ENCODE data around the gene PCDHGA7.
"Not testable (repeated sequence)": the region's sequence is repeated elsewhere in the genome, so short reads cannot be mapped to it uniquely, and the experiment has no call there.

The PCDHGA7 gene

GRCh38 chr5:141366016-141366896 lies 16.3 kb upstream of the PCDHGA7 start:
- DNase-seq (ENCODE audit: low read depth) = no peak

GRCh38 chr5:141369994-141370848 lies 12.3 kb upstream of the PCDHGA7 start, which contains the start of gene PCDHGB3:
TSS of gene PCDHGB3 (plus strand) at chr5:141370242. CDS start at chr5:141370395, 153 bp downstream.
- DNase-seq (ENCODE audit: low read depth) = no peak

- DNase-seq (ENCODE audit: low read depth) = no peak
Observed at GRCh38 chr5:141371572-141372475, 10.7 kb upstream of the PCDHGA7 start.

- DNase-seq (ENCODE audit: low read depth) = no peak
Observed at GRCh38 chr5:141373673-141374317, 8.7 kb upstream of the PCDHGA7 start, which contains the start of gene PCDHGA6. TSS of gene PCDHGA6 (plus strand) at chr5:141373891. CDS start at chr5:141374084, 193 bp downstream.

GRCh38 chr5:141374627-141375026 lies 7.9 kb upstream of the PCDHGA7 start:
- DNase-seq (ENCODE audit: low read depth) = no peak

- DNase-seq (ENCODE audit: low read depth) = not testable (repeated sequence)
Observed at GRCh38 chr5:141375444-141376155, 6.9 kb upstream of the PCDHGA7 start.

- DNase-seq (ENCODE audit: low read depth) = no peak
Observed at GRCh38 chr5:141383345-141383744, 803 bp downstream of the PCDHGA7 start.

- no peak for DNase-seq (ENCODE audit: low read depth)
Observed at GRCh38 chr5:141384471-141385267, 2.1 kb downstream of the PCDHGA7 start.

GRCh38 chr5:141387557-141388311 lies 5.2 kb downstream of the PCDHGA7 start, which contains the start of gene PCDHGB4:
TSS of gene PCDHGB4 (plus strand) at chr5:141387698. CDS start at chr5:141387885, 187 bp downstream.
- DNase-seq (ENCODE audit: low read depth) = not testable (repeated sequence)

- no peak for DNase-seq (ENCODE audit: low read depth)
Observed at GRCh38 chr5:141388661-141389060, 6.1 kb downstream of the PCDHGA7 start.

GRCh38 chr5:141389153-141390042 lies 6.9 kb downstream of the PCDHGA7 start:
- no peak for DNase-seq (ENCODE audit: low read depth)

- no peak for DNase-seq (ENCODE audit: low read depth)
Observed at GRCh38 chr5:141392429-141393198, 10.1 kb downstream of the PCDHGA7 start, which contains the start of gene PCDHGA8. TSS of gene PCDHGA8 (plus strand) at chr5:141392633. CDS start at chr5:141392814, 181 bp downstream.

GRCh38 chr5:141393267-141393666 lies 10.7 kb downstream of the PCDHGA7 start:
- no peak for DNase-seq (ENCODE audit: low read depth)

GRCh38 chr5:141394401-141395187 lies 12.1 kb downstream of the PCDHGA7 start:
- DNase-seq (ENCODE audit: low read depth) = not testable (repeated sequence)

- not testable (repeated sequence) for DNase-seq (ENCODE audit: low read depth)
Observed at GRCh38 chr5:141397756-141398551, 15.4 kb downstream of the PCDHGA7 start, which contains the start of gene PCDHGB5. TSS of gene PCDHGB5 (plus strand) at chr5:141397947. CDS start at chr5:141398128, 181 bp downstream.

Measured in stimulated activated CD8-positive, alpha-beta memory T cell treated with anti-CD3 and anti-CD28 coated beads, Interleukin-4, amount 100 ng/mL, for 24 hours (primary cell).